ENCODE data around the gene TMEM200B. TPM values are rescaled to one million over a fixed set of nuclear protein-coding genes. Genes with fewer than 3 reads are reported as not detected.

TMEM200B gene
- total RNA-seq, 1 experiment from 2014 or later, result 12.6 TPM

DNA sequence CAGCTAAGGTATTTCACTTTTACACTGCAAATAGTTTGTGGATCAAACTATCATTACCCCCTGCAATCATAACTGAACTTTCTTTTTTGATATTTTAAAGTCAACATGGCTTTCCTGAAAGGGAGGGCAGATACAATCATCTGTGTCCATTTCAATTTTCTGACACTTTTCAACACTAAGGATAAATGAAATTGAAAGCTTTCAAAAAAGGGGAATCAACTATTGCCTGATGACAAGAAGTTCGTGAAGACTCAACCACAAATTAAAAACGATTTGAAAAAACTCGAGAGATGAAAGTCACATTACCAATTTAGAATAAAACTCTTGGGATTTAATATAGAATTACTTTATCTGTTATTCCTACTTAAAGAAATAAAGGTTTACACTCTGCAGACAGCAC is 46.3 kb upstream of the TMEM200B start:
- peaks cover 23% of the 10 kb centered on the region for H3K4me1 ChIP-seq (ENCODE audit: insufficient read depth, low read length)
- no peaks in the 10 kb centered on the region for H3K27me3 ChIP-seq (ENCODE audit: insufficient read depth, low read length)
- H3T11ph ChIP-seq (ENCODE audit: low read length), result no peak overlapping the region
- no peak overlapping the region for H2BK5ac ChIP-seq (ENCODE audit: insufficient read length, low read length)
- no peaks in the 10 kb centered on the region for H4K20me1 ChIP-seq (ENCODE audit: control insufficient read depth, insufficient read depth, insufficient read length)
- Mint-ChIP-seq H3K36me3 (ENCODE audit: insufficient read depth in 1 of 3, low read depth in 3 of 3) (peaks cover 10 to 35% (median 33%) of the 10 kb centered on the region in 3 experiments), H3K27me3 (ENCODE audit: low read depth) (no peaks in the 10 kb centered on the region), H3K4me1 (peaks cover 52 to 57% of the 10 kb centered on the region in 2 experiments), H3K27ac (peak overlapping the region in 2 of 3 experiments; percentile 9 to 45; a peak in 3 of 7 replicates), H3K4me3 (no peak overlapping the region), H3K9me3 (peaks cover 4 to 6% of the 10 kb centered on the region in 2 experiments; a peak in 3 of 5 replicates)
- no peaks in the 10 kb centered on the region for H3K9me3 ChIP-seq (ENCODE audit: control insufficient read depth, low read depth, low read length)
- no peak overlapping the region for H3K4ac ChIP-seq (ENCODE audit: low read depth, low read length)
- no peak overlapping the region for H4K91ac ChIP-seq (ENCODE audit: insufficient read length, low read depth, low read length)
- H4K5ac ChIP-seq (ENCODE audit: insufficient read length, low read depth, low read length), result no peak overlapping the region
- H2AK5ac ChIP-seq (ENCODE audit: insufficient read length, low read length), result no peak overlapping the region
- peaks cover 24% of the 10 kb centered on the region; the same call in 1 of the 2 replicates for H3K79me2 ChIP-seq (ENCODE audit: insufficient read depth, low read length)
- peaks cover 6% of the 10 kb centered on the region for H3K79me1 ChIP-seq (ENCODE audit: insufficient read depth, low read depth, low read length, poor library complexity, severe bottlenecking)
- no peaks in the 10 kb centered on the region for H3K23me2 ChIP-seq (ENCODE audit: insufficient read length, low read depth, low read length, poor library complexity, severe bottlenecking)
- H3K27ac ChIP-seq (ENCODE audit: insufficient read length, low read depth, low read length), result no peak overlapping the region
- no peak overlapping the region for H2BK15ac ChIP-seq (ENCODE audit: low read depth, low read length)
- H2AFZ ChIP-seq (ENCODE audit: low read length), result no peak overlapping the region
- no peak overlapping the region for H3K23ac ChIP-seq (ENCODE audit: insufficient read length, low read depth, low read length)
- H2BK12ac ChIP-seq (ENCODE audit: insufficient read length, low read depth, low read length), result no peak overlapping the region
- H3K14ac ChIP-seq (ENCODE audit: insufficient read depth, low read length), result no peak overlapping the region
- no peak overlapping the region for H2BK20ac ChIP-seq (ENCODE audit: low read depth, low read length, poor library complexity, severe bottlenecking)
- no peak overlapping the region for H3K9ac ChIP-seq (ENCODE audit: extremely low read depth, insufficient read length, low read length)
- H3K4me2 ChIP-seq (ENCODE audit: insufficient read depth, insufficient read length, low read length), result no peak overlapping the region
- WGBS (ENCODE audit: extremely low coverage, insufficient read length, low lambda C conversion rate), result no CpG with 5 or more reads among the region's 3 CpGs
- TF ChIP-seq, protein P1, sequence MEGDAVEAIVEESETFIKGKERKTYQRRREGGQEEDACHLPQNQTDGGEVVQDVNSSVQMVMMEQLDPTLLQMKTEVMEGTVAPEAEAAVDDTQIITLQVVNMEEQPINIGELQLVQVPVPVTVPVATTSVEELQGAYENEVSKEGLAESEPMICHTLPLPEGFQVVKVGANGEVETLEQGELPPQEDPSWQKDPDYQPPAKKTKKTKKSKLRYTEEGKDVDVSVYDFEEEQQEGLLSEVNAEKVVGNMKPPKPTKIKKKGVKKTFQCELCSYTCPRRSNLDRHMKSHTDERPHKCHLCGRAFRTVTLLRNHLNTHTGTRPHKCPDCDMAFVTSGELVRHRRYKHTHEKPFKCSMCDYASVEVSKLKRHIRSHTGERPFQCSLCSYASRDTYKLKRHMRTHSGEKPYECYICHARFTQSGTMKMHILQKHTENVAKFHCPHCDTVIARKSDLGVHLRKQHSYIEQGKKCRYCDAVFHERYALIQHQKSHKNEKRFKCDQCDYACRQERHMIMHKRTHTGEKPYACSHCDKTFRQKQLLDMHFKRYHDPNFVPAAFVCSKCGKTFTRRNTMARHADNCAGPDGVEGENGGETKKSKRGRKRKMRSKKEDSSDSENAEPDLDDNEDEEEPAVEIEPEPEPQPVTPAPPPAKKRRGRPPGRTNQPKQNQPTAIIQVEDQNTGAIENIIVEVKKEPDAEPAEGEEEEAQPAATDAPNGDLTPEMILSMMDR (conservative IDR thresholded peaks at IDR 0.05), result no peak
- H2BK120ac ChIP-seq (ENCODE audit: low read depth, low read length, poor library complexity, severe bottlenecking), result no peak overlapping the region
- no peak overlapping the region for H3K56ac ChIP-seq (ENCODE audit: insufficient read length, low read depth, low read length)
- no peak overlapping the region for H4K8ac ChIP-seq (replicated peaks; ENCODE audit: insufficient read length, low read depth, low read length)
- H3K18ac ChIP-seq (ENCODE audit: insufficient read length, low read depth, low read length), result no peak overlapping the region
- DNase-seq, result no peak
